ENCODE results near the gene PROC.

PROC gene

DNA sequence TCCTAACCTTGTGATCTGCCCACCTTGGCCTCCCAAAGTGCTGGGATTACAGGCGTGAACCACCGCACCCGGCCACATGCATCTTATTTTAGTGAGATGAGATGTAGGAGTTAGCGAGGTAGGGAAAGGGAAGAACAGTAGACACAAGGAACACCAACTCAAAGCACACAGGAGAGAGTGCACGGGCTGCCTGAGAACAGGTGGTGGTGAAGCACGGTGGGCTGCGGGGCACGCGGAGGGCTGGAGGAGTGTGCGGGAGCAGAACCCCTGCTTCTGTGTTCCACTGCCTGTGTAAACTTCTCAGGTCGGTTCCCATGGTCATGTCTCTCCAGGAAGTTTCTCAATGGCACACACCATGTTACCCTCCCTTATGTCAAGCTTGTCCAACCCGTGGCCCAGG, 38.7 kb downstream of the PROC start:
- no peak for DNase-seq (ENCODE audit: low read depth, low spot score)

DNA sequence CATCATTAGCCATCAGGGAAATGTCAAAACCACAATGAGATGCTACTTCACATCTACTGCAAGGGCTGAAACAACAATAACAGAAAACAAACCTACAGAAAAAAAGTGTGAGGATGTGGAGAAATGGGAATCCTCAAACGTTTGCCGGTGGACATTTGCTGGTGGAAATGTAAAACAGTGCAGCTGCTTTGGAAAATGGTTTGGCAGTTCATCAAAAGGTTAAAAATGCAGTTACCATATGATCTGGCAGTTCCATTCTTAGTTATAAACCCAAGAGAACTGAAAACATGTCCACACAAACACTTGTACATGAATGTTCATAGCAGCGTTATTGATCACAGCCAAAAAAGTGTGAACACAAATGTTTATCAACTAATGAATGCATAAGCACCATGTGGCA, 44.2 kb downstream of the PROC start:
- no peak for DNase-seq (ENCODE audit: low read depth, low spot score)

DNA sequence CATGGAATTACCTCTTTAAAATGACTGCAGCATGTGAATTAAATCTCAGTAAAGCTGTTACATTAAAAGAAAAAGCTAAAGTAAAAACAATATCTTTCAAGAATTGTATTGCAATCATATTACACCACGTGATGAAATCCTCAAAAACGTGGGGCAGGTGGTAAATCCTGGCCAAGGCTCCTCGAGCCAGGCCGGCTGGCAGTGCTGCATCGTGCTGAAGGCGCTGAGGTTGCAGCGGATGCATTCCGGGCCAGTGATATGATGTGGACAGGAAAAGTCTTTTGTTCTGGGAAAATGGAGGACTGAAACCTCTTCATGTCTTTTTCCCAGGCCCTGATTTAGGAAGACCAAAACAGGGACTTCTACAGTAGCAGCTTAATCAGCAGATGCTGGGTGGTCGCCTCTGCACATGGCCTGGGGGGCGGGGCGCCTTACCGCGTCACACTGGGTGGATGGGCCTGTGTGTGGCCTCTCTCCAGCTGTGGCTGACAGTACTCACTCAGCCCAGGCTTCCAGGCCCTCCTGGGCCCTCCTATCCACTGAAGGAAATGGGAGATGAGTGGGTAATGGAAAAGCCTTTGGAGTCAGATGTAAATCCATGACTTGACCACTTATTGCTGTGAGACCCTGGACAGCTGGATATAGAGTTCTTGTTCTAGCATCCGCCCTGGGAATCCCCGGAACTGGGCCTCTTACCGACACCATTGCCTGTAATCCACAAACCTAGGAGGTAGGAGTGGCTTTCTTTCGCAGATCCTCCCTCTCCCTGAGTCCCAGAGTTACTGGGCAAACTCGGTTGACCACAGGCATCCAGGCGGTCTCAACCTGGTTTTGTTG, 45.1 kb downstream of the PROC start:
- DNase-seq (ENCODE audit: low read depth, low spot score): no peak

DNA sequence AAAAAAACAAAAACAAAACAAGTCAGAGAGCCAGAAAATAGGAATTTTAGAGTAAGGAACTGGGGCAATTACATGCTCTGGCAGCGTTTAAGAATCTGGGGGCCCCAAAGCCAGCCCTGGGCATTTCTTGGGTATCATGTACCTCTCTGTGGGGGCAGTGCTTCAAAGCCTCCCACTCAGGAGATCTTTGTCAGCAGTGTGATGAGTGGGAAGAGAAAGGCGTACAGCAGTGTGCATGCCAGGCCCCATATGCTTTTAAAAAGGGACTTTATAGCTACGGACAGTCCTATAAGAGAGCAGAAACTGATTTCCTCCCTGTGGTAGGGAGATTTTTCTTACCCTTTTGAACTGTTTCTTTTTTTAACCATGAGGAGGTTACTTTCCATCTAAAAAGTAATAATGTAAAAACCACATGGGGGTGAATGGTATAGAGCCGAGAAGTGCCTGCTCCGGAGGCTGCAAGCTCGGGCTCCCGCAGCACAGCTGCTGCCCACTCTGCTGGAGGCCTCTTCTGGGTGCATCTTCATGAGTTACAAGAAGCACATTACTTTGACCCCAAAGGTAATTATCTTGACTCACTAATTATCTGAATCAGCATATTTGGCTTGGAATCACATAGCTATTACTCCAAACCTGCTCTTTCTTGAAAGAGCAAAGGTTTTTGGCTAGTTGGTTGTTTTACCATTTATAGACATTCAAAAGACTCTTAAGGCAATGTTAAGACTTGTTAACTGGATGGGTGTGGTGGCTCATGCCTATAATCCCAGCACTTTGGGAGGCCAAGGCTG, 46.4 kb downstream of the PROC start:
- DNase-seq (ENCODE audit: low read depth, low spot score): no peak

DNA sequence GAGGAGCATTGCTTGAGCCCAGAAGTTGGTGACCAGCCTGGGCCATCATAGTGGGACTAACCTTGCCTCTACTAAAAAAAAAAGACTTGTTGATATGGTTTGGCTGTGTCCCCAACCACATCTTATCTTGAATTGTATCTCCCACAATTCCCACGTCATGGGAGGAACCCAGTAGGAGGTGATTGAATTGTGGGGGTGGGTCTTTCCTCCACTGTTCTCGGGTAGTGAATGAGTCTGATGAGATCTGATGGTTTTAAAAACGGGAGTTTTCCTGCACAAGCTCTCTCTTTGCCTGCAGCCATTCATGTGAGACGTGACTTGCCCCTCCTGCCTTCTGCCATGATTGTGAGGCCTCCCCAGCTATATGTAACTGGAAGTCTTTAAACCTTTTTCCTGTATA, 47.0 kb downstream of the PROC start:
- no peak for DNase-seq (ENCODE audit: low read depth, low spot score)

DNA sequence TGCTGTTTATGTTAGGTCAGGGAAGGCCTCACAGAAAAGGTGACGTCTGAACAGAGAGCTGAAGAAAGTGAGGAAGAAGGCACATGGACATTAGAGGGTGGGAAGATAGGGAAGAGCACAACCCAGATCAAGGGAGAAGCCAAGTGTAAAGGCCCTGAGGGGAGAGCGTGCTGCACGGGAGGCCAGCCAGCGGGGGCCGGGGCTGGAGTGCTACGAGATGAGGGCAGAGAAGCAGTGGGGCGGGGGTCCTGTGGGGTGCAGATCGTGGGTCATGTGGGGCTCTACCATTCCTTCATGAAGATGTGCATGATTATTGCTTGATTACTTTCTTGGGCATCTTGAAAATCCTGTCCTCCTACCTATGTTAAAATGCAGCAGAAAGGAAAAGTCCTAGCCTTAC, 50.8 kb downstream of the PROC start:
- no peak for DNase-seq (ENCODE audit: low read depth, low spot score)

DNA sequence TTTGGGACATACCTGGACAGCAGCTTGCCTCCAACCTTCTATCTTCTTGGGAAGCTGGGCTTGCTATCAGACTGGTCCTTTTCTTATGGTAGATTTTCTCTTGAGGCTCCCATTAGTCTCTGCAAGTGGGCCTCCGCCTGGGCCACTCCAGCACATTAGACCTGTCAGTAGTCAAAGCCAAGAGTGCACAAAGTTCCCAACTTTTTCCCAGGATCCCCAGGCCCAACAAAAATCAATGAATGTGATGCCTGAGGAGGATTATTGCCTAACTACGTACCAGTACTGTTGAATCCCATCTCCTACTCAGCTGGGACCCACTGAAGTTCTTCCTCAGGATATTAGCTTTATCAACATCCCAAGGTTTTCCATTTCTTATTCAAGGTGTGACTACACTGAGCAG, 51.7 kb downstream of the PROC start:
- DNase-seq (ENCODE audit: low read depth, low spot score): no peak

DNA sequence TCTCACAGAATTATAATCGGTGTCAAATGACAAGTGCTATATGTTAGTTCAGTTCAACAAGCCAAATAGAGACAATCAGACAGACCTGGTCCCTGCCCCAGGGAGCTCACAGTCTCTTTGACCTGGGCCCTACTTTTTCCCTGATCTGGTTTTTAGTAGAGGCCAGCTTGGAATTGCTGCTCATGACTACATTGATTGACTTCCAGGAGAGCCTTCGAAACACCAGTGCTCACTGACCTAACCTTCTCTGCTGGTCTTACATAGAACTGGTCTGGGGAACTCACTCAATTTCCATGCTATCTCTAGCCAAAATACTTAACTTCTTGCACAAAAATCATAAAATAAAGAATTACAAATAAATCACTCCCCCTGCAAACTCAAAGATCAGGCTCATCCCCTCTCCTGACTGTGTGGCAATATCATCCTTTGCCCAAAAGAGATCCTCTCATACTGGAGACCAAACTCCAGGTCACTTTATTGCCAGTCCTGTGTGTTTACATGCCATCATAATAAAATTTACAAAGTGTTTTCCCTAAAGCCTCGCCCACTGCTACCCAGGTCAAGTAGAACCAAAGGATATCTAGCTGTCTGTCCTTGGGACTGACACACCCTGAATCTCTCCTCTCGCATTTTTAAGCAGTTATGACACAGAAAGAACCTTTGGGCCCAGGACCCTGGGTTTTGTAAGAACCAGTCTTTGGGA, 53.2 kb downstream of the PROC start:
- no peak for DNase-seq (ENCODE audit: low read depth, low spot score)

DNA sequence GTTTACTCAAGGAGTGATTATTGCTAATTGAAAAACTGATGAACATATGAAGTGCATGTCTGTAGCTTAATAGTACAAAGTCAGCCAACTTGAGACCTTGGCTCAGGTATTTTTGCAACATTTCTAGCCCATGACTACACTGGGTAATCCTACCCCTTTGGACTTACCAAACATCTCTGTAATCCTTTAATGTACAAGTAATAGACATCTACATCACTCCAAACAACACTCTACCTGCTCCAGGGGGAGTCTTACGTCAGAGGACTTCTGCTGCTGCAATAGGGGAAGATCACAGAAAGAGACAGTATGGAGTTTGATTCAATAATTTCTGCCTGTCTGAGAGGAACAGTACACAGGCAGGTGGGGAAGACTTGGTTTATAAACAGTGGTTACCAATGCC, 54.0 kb downstream of the PROC start:
- DNase-seq (ENCODE audit: low read depth, low spot score): no peak

DNA sequence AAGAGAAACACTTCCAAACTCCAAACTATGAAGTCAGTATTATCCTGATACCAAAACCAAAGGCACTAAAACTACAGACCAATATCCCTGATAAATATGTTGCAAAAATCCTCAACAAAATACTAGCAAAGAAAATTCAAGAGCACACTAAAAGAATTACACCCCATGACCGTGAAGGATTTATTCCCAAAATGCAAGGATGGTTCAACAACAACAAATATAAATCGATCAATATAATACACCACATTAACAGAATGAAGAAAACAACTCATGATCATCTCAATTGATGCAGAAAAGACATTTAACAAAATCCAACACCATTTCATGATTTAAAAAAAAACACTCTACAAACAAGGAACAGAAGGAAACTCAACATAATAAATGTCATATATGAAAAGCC, 57.6 kb downstream of the PROC start:
- DNase-seq (ENCODE audit: low read depth, low spot score): no peak
